Measurements from ENCODE around the gene FAM229B.

GRCh38 chr6:112139052-112139451 is 51.7 kb downstream of the FAM229B start:
- no peak for TF ChIP-seq CTCF (IDR thresholded peaks at IDR 0.05)
- no peak for TF ChIP-seq POLR2A (IDR thresholded peaks at IDR 0.05)
